HepG2 (cell line): ENCODE data around the gene ASTN2. TPM values are rescaled to one million over a fixed set of nuclear protein-coding genes. Genes with fewer than 3 reads are reported as not detected.

Experiments
- ATAC-seq: fragments of 200-7000 bp; cut with Tn5 transposase; 3 replicates; pipeline ENCODE4 v1.9.1; 2020; ENCODE audit warnings: mild to moderate bottlenecking, moderate library complexity
- BruUV-seq: library from RNA; stranded (reverse); fragments of 400-500 nt; replicated peaks from 2 replicates; lab custom pipeline; 2021; lab: Mats Ljungman, UMichigan
- CTCF ChIA-PET: fragments of 300-600 bp; formaldehyde crosslinking; extraction: SDS; loops from one replicate; lab custom pipeline; 2021; ENCODE audit warnings: low total read pairs, inconsistent platforms, low intra/inter-chr PET ratio; lab: Yijun Ruan, JAX
- POLR2A ChIA-PET: fragments of 350-600 bp; sonication (Branson Sonifier 250); formaldehyde crosslinking; loops from one replicate; lab custom pipeline; 2020; ENCODE audit warnings: antibody characterized with exemption, inconsistent platforms; lab: Yijun Ruan, JAX
- DNase-seq: peaks from one replicate; pipeline ENCODE4 v3.0.0-alpha.2; 2015; ENCODE audit warnings: low spot score
- FAIRE-seq: peaks from 3 replicates; lab custom pipeline; 2011; peaks lifted over from hg19 to GRCh38; lab: Jason Lieb, UNC
- H2AFZ ChIP-seq: one replicate; pipeline ENCODE4 v1.6.1; 2011; ENCODE audit warnings: low read length, inconsistent platforms
- H3K27ac ChIP-seq: fragments of 300-600 bp; 3 replicates; pipeline ENCODE4 v1.8.0; 2011; ENCODE audit warnings: mixed run types, mild to moderate bottlenecking, mixed read lengths, low read length, inconsistent platforms; ENCODE audit not compliant: insufficient read depth; ENCODE audit errors: extremely low read length
- H3K27me3 ChIP-seq, 2 experiments: fragments of 200-600 bp in 1 of 2; 2 replicates in 1 of 2; 3 replicates in 1 of 2; pipeline versions ENCODE4 v1.6.0 to v1.8.0; 2011; ENCODE audit warnings: low read length in 2 of 2, mild to moderate bottlenecking in 2 of 2, moderate library complexity in 2 of 2, inconsistent platforms in 1 of 2; ENCODE audit not compliant: insufficient read depth in 2 of 2, control insufficient read depth in 1 of 2
- H3K36me3 ChIP-seq, 2 experiments: fragments of 200-600 bp in 1 of 2; replicated peaks in 1 of 2; 2 replicates in 1 of 2; 3 replicates in 1 of 2; pipeline versions ENCODE4 v1.5.1 to v1.8.0; 2011; ENCODE audit warnings: low read length in 2 of 2, inconsistent platforms in 1 of 2; ENCODE audit not compliant: insufficient read depth in 2 of 2, control insufficient read depth in 1 of 2
- H3K4me1 ChIP-seq: 2 replicates; pipeline ENCODE4 v1.5.1; 2012; ENCODE audit warnings: low read length, inconsistent platforms; ENCODE audit not compliant: insufficient read depth
- H3K4me2 ChIP-seq: 2 replicates; pipeline ENCODE4 v1.6.0; 2011; ENCODE audit warnings: low read depth, low read length, inconsistent platforms
- H3K4me3 ChIP-seq, 3 experiments: fragments of 200-600 bp in 1 of 3; sonication (generic), shearing (Covaris generic) in 1 of 3; replicated peaks in 1 of 3; 2 replicates each; pipeline ENCODE4 v1.5.1; 2011 to 2016; ENCODE audit warnings: low read length in 3 of 3, inconsistent platforms in 2 of 3, low read depth in 2 of 3, mild to moderate bottlenecking in 2 of 3, control low read depth in 1 of 3, mixed read lengths in 1 of 3; ENCODE audit not compliant: insufficient read depth in 1 of 3
- H3K79me2 ChIP-seq: one replicate; pipeline ENCODE4 v1.6.1; 2011; ENCODE audit warnings: low read length, inconsistent platforms; ENCODE audit not compliant: insufficient read depth
- H3K9ac ChIP-seq: 2 replicates; pipeline ENCODE4 v1.6.0; 2011; ENCODE audit warnings: mild to moderate bottlenecking, low read depth, low read length, inconsistent platforms; ENCODE audit not compliant: insufficient read depth
- H3K9me3 ChIP-seq: 2 replicates; pipeline ENCODE4 v1.5.1; 2012; ENCODE audit warnings: mild to moderate bottlenecking, low read length
- H4K20me1 ChIP-seq: 2 replicates; pipeline ENCODE4 v1.6.0; 2011; ENCODE audit warnings: inconsistent platforms, mild to moderate bottlenecking, low read length, moderate library complexity; ENCODE audit not compliant: insufficient read depth
- ATF7-NPFF ChIP-seq: sonication (generic); formaldehyde crosslinking; IDR thresholded peaks from 2 replicates; pipeline ENCODE4 v1.8.1; 2023; ENCODE audit warnings: mild to moderate bottlenecking, low read depth, missing genetic modification reagents, moderate library complexity
- ELF3 ChIP-seq: IDR thresholded peaks from 2 replicates; pipeline ENCODE4 v1.6.1; 2016; ENCODE audit warnings: missing genetic modification reagents, missing compliant biosample characterization
- MEIS1 ChIP-seq: sonication (generic); formaldehyde crosslinking; IDR thresholded peaks from 2 replicates; pipeline ENCODE4 v1.9.0; 2021; ENCODE audit warnings: mild to moderate bottlenecking, missing genetic modification reagents, moderate library complexity, borderline replicate concordance
- MIER3 ChIP-seq: IDR thresholded peaks from 2 replicates; pipeline ENCODE4 v1.6.1; 2016; ENCODE audit warnings: missing compliant biosample characterization, borderline replicate concordance
- MTF1 ChIP-seq: sonication (generic); formaldehyde crosslinking; IDR thresholded peaks from 2 replicates; pipeline ENCODE4 v1.5.0; 2020; ENCODE audit warnings: missing genetic modification reagents
- NR3C1 ChIP-seq: sonication (generic); formaldehyde crosslinking; IDR thresholded peaks from 2 replicates; pipeline ENCODE4 v1.4.0; 2020; ENCODE audit warnings: missing genetic modification reagents
- RORA ChIP-seq: sonication (generic); formaldehyde crosslinking; IDR thresholded peaks from 2 replicates; pipeline ENCODE4 v1.5.0; 2020; ENCODE audit warnings: mild to moderate bottlenecking, missing genetic modification reagents, moderate library complexity
- SSRP1 ChIP-seq: IDR thresholded peaks from 2 replicates; pipeline ENCODE4 v1.6.1; 2016; ENCODE audit warnings: control low read depth
- ZFP36 ChIP-seq: fragments of 150-350 bp; IDR thresholded peaks from 2 replicates; pipeline ENCODE4 v1.6.1; 2018; ENCODE audit warnings: borderline replicate concordance, low read length, low read depth; ENCODE audit not compliant: partially characterized antibody
- ZNF138 ChIP-seq: sonication (generic); formaldehyde crosslinking; IDR thresholded peaks from 2 replicates; pipeline ENCODE4 v1.5.0; 2020; ENCODE audit warnings: mild to moderate bottlenecking, low read depth, missing genetic modification reagents
- ZNF562 ChIP-seq: sonication (generic); formaldehyde crosslinking; IDR thresholded peaks from 2 replicates; pipeline ENCODE4 v1.8.0; 2022; ENCODE audit warnings: missing genetic modification reagents, borderline replicate concordance
- ZNF589 ChIP-seq: sonication (generic); formaldehyde crosslinking; conservative IDR thresholded peaks from 2 replicates; pipeline ENCODE4 v1.8.0; 2022; ENCODE audit warnings: mild to moderate bottlenecking, moderate library complexity, missing genetic modification reagents
- WGBS: methylation state at CpG from one replicate; pipeline ENCODE4 v1.1.6; 2017; ENCODE audit warnings: low lambda C conversion rate; 5-methylcytosine and 5-hydroxymethylcytosine counted together
- in situ Hi-C: cut with HindIII; loops from 2 replicates; pipeline ENCODE4 v1.10.0; 2017; ENCODE audit warnings: low pct_unique_long_range_greater_than_20kb; ENCODE audit not compliant: extremely low pct_ligation_motif_present
- intact Hi-C: fragments of 100-400 bp; cut with micrococcal nuclease; formaldehyde crosslinking; loops from one replicate; pipeline ENCODE4 v1.10.0; 2022; ENCODE audit not compliant: unreplicated experiment
- polyA plus RNA-seq, 8 experiments: library from polyadenylated mRNA; depleted of rRNA in 3 of 8; stranded (reverse) in 7 of 8; unstranded in 1 of 8; fragments of >200 nt; fragmentation: Illumina TruSeq in 4 of 8; extraction: Trizol in 4 of 8; gene quantifications; 2 replicates each; pipeline versions ENCODE4 v1.2.1 to v1.2.3, GENCODE V29; 2011 to 2016; ENCODE audit warnings: low read depth in 4 of 8, missing spikeins in 1 of 8, mixed read lengths in 1 of 8; ENCODE audit not compliant: insufficient read depth in 1 of 8
- total RNA-seq, 5 experiments: library from RNA; depleted of rRNA; stranded (reverse); fragments of >200 nt; fragmentation: Illumina TruSeq; extraction: Trizol; gene quantifications; 2 replicates each; pipeline ENCODE4 v1.2.3, GENCODE V29; 2016; ENCODE audit warnings: low read depth in 1 of 5

Gene ASTN2
- total and polyA plus RNA-seq, 2 of the 13 experiments (the other 11 are each of a cell fraction or from before 2014, with no cell fraction given): 5.2 to 13.5 TPM

DNA sequence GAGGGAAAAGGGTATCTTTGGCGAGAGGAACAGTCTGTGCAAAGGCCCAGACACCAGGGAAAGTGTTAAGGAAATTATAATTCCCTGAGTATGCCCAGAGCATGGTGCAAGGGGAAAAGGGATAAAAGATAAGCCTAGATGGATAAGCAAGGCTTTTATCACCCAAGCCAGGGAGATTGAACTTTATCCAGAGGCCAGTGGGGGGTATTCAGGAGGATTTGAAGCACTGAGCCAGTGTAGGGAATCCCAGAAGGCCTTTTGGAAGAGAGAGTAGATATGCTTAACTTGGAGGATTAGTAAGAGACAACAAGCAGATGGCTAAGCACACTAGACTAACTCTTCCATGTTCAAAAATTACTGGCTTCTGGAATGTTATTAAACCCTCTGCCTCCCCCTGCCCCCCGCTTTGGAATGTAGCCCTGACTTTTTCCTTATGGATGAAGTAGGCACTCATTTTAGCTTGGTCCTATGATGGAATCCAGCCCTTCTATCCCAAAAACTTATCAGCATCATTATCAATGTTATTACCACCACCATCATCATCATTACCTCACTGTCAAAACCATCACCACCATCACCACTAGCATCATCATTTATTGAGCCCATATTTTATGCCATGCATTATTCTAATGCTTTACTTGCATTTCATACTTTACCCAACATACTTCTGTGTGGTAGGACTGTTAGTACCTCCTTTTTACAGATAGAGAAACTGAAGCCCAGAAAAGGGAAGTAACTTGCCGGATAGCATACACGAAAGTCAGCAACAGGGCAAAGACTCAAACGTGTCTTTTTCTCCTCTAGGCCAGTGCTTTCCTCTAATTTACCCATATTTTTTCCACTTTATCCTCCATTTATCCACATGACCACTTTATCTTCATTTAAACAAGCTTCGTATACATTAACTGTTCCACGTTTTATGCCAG is 1024.3 kb downstream of the ASTN2 start (continued):
- TF ChIP-seq NR3C1 (CRISPR knock-in tag): no peak

- ATAC-seq (no peak), FAIRE-seq (no peak), DNase-seq (no peak)
- ChIA-PET POLR2A (no interaction called here), CTCF (no interaction called here)
- Histone ChIP-seq H3K36me3 (no peaks in the 10 kb centered on the region), H3K79me2 (no peaks in the 10 kb centered on the region), H3K9ac (no peak overlapping the region), H3K4me1 (no peaks in the 10 kb centered on the region), H3K4me3 (no peak overlapping the region), H3K27me3 (no peaks in the 10 kb centered on the region), H3K9me3 (no peaks in the 10 kb centered on the region), H2AFZ (no peak overlapping the region), H4K20me1 (no peaks in the 10 kb centered on the region), H3K27ac (no peak overlapping the region), H3K4me2 (no peak overlapping the region)
- in situ Hi-C loops (no loop called here), intact Hi-C loops (no loop called here)
- BruUV-seq: no TSS peak
- WGBS: 90% methylated on average over 1 of the region's 1 CpG
- TF ChIP-seq MIER3 (CRISPR knock-in tag) (no peak), ZNF589 (CRISPR knock-in tag) (no peak), SSRP1 (no peak), ELF3 (CRISPR knock-in tag) (no peak), MEIS1 (CRISPR knock-in tag) (no peak), ATF7-NPFF (no peak), ZNF562 (no peak), MTF1 (no peak), ZFP36 (no peak), RORA (no peak), ZNF138 (CRISPR knock-in tag) (no peak)
Measured at GRCh38 chr9:116389541-116390302, 1025.1 kb downstream of the ASTN2 start.
